Fibroblast of the aortic adventitia (primary cell): ENCODE results near the gene SEPTIN10. TPM values are rescaled to one million over a fixed set of nuclear protein-coding genes. Genes with fewer than 3 reads are reported as not detected.
"Not testable (repeated sequence)": the region's sequence is repeated elsewhere in the genome, so short reads cannot be mapped to it uniquely, and the experiment has no call there.

Experiments
- DNase-seq: peaks from one replicate; pipeline ENCODE4 v3.0.0-alpha.2; 2010; ENCODE audit warnings: low read depth
- H3K4me3 ChIP-seq: 2 replicates; pipeline ENCODE4 v1.5.1; 2011; ENCODE audit warnings: low read depth, mild to moderate bottlenecking, control low read depth, low read length, moderate library complexity
- CTCF ChIP-seq: IDR thresholded peaks from 2 replicates; pipeline ENCODE4 v1.5.1; 2011; ENCODE audit warnings: mild to moderate bottlenecking, low read length, control low read depth, inconsistent platforms; ENCODE audit not compliant: insufficient read depth
- total RNA-seq: library from RNA; depleted of rRNA; stranded (reverse); fragments of >200 nt; gene quantifications from 2 replicates; pipeline ENCODE4 v1.2.3, GENCODE V29; 2012; ENCODE audit warnings: low replicate concordance

The SEPTIN10 gene
- total RNA-seq, 1 donor = 145 TPM

DNA sequence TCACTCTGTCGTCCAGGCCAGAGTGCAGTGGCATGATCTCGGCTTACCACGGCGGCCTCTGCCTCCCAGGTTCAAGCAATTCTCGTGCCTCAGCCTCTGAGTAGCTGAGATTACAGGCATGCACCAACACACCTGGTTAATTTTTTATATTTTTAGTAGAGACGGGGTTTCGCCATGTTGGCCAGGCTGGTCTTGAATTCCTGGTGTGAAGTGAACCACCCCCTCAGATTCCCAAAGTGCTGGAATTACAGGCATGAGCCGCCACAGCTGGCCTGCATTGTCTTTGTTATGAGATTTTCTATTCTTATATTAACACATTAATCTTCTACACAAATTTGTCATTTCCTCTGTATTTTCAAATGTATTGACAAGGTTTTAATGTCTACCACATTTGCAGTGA lies 75.2 kb downstream of the SEPTIN10 start:
- TF ChIP-seq CTCF = no peak
- no peak for DNase-seq
- no peak overlapping the region for H3K4me3 ChIP-seq

- H3K4me3 ChIP-seq = no peak overlapping the region
- TF ChIP-seq CTCF = no peak
- peak; percentile 71 for DNase-seq
Observed at GRCh38 chr2:109537565-109538222, 76.1 kb downstream of the SEPTIN10 start.

DNA sequence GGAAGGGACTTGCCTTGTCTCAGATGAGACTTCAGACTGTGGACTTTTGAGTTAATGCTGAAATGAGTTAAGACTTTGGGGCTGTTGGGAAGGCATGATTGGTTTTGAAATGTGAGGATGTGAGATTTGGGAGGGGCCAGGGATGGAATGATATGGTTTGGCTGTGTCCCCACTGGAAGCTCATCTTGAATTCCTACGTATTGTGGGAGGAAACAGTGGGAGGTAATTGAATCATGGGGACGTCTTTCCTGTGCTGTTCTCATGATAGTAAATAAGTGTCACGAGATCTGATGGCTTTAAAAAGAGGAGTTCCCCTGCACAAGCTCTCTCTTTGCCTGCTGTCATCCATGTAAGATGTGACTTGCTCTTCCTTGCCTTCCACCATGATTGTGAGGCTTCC lies 77.2 kb downstream of the SEPTIN10 start:
- DNase-seq = peak; percentile 23
- H3K4me3 ChIP-seq = not testable (repeated sequence)

- no peak overlapping the region for H3K4me3 ChIP-seq
- TF ChIP-seq CTCF = no peak
- no peak for DNase-seq
Observed at GRCh38 chr2:109535217-109535946, 78.4 kb downstream of the SEPTIN10 start.

DNA sequence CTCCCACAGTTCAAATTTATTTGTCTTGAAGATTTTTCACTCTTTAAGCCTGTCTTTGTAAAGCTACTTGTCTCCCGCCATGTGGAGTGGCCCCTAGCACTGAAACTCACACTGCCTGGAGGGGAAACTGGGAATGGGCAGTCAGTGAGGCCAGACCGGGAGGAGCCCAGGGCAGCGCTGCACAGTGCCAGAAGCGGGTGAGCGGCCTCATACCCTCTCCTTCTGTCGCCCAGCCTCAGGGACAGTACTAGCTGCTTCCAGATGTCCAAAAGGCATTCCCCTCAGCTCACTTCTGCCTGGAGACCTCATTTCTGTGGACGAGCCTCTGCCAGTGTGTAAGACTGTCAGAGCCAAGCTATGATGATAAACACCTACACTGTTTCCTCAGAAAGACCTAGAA lies 79.9 kb downstream of the SEPTIN10 start:
- no peak for TF ChIP-seq CTCF
- no peak overlapping the region for H3K4me3 ChIP-seq
- DNase-seq = no peak

- no peak for TF ChIP-seq CTCF
- H3K4me3 ChIP-seq = no peak overlapping the region
- DNase-seq = no peak
Observed at GRCh38 chr2:109532728-109533076, 81.1 kb downstream of the SEPTIN10 start.

- no peak for TF ChIP-seq CTCF
- no peak for DNase-seq
- H3K4me3 ChIP-seq = no peak overlapping the region
Observed at GRCh38 chr2:109531896-109532727, 81.7 kb downstream of the SEPTIN10 start.
